ENCODE measurements around the gene SLC8A3. TPM values are rescaled to one million over a fixed set of nuclear protein-coding genes. Genes with fewer than 3 reads are reported as not detected.
A peak's percentile ranks its signal among the peaks of the same experiment; 100 is the strongest.

Gene SLC8A3
- total and polyA plus RNA-seq, 9 of the 15 experiments (the other 6 are each of a cell fraction or from before 2014, with no cell fraction given): not detected

DNA sequence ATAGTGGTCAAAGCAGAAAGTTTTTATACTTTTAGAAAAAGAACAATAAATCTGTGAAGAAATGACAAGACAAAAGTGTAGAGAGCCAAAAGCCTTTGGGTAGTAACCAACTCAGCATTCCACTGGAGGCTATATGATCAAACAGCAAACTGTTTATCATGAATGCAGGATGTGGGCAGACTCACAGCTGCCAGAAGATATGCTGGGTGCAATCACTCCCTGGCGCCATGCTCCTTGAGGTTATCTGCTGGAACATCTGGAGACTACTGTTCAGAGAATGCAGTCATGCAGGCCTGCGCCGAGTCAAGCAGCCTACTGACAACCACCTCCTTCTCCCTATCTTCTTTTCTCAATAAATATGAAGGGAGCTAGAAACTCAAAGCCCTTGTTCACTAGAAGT, 49.0 kb upstream of the SLC8A3 start (continued):
- TF ChIP-seq ARID3B (CRISPR knock-in tag; IDR thresholded peaks at IDR 0.05; ENCODE audit: borderline replicate concordance): no peak
- TF ChIP-seq ZNF785 (CRISPR knock-in tag; IDR thresholded peaks at IDR 0.05): no peak
- TF ChIP-seq GATAD2A (IDR thresholded peaks at IDR 0.05): 0 out of 2 replicates have a peak, but pooled peaks have one; percentile 28
- no peak for TF ChIP-seq DIDO1 (tag; IDR thresholded peaks at IDR 0.05; ENCODE audit: low read depth)
- TF ChIP-seq YY1 (IDR thresholded peaks at IDR 0.05; ENCODE audit: borderline replicate concordance in 1 of 3, control insufficient read depth in 1 of 3, extremely low read depth in 1 of 3, insufficient read depth in 3 of 3, insufficient read length in 1 of 3, insufficient replicate concordance in 2 of 3, low read depth in 1 of 3, low read length in 2 of 3): peak in 2 of 3 experiments; percentile 16 to 28
- TF ChIP-seq ZNF165 (CRISPR knock-in tag; IDR thresholded peaks at IDR 0.05; ENCODE audit: borderline replicate concordance): no peak
- no peak for TF ChIP-seq ZNF318 (IDR thresholded peaks at IDR 0.05; ENCODE audit: borderline replicate concordance in 1 of 2, low read depth in 1 of 2)
- TF ChIP-seq PRMT5 (CRISPR knock-in tag; IDR thresholded peaks at IDR 0.05): no peak
- TF ChIP-seq POLR2H (tag; IDR thresholded peaks at IDR 0.05; ENCODE audit: low read depth): no peak
- no peak for TF ChIP-seq NFIX (CRISPR knock-in tag; IDR thresholded peaks at IDR 0.05; ENCODE audit: low read depth)
- no peak for TF ChIP-seq ZNF133 (CRISPR knock-in tag; IDR thresholded peaks at IDR 0.05)
- 0 out of 4 replicates have a peak, but pooled peaks have one; percentile 17 to 26 for TF ChIP-seq FOXK2 (conservative IDR thresholded peaks at IDR 0.05 in 1 of 2, IDR thresholded peaks at IDR 0.05 in 1 of 2; ENCODE audit: low read depth in 2 of 2)
- TF ChIP-seq RCOR1 (IDR thresholded peaks at IDR 0.05; ENCODE audit: borderline replicate concordance in 1 of 2, low read depth in 2 of 2, low read length in 2 of 2): peak; percentile 86 to 96
- no peak for TF ChIP-seq HDAC6 (IDR thresholded peaks at IDR 0.05; ENCODE audit: low read depth, low read length)
- no peak for TF ChIP-seq ZNF764 (CRISPR knock-in tag; IDR thresholded peaks at IDR 0.05; ENCODE audit: low read depth)
- TF ChIP-seq MITF (IDR thresholded peaks at IDR 0.05): no peak
- TF ChIP-seq RFX5 (IDR thresholded peaks at IDR 0.05; ENCODE audit: low read depth, low read length): no peak
